ENCODE data around the gene TRRAP.

Gene TRRAP

DNA sequence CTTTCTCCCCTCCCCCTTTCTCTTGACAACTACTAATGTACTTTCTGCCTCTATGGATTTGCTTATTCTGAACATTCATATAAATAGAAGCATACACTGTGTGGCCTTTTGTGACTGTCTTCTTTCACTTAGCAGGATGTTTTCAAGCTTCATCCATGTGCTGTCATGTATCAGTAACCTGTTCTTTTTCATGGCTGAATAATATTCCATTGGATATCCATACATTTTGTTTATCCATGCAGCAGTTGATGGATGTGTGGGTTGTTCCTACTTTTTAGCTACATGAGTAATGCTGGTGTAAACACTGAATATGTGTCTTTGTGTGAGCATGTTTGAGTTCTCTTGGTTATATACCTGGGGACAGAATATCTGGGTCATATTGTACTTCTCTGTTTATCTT lies 107.6 kb downstream of the TRRAP start:
- DNase-seq (ENCODE audit: low spot score) (no peak), FAIRE-seq (no peak)

DNA sequence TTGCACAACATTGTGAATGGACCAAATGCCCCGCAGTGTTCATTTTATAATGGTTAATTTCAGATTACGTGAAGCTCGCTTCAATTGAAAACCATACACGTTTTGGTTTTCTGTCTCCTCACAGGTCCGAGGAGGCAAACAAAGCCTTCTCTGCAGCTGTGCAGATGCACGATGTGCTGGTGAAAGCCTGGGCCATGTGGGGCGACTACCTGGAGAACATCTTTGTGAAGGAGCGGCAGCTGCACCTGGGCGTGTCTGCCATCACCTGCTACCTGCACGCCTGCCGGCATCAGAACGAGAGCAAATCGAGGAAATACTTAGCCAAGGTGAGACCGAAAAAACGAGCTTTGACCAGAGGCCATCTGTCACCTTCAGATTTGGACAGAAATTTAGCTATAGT lies 110.3 kb downstream of the TRRAP start:
- no peak for FAIRE-seq

DNA sequence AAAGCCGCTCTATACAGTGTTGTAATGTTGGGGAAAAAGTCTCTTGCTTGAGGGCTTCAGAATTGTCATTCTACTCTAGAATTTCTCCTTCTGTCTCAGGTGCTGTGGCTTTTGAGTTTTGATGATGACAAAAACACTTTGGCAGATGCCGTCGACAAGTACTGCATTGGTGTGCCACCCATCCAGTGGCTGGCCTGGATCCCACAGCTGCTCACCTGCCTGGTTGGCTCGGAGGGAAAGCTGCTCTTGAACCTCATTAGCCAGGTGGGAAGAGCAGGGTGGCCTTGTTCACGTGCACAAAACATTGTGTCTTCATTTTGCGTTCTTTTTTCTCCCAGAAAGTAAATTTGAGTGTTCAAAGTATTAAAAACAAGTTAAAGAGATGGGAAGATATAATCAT lies 112.0 kb downstream of the TRRAP start:
- no peak for FAIRE-seq

More for the DNA sequence above, 110.3 kb downstream of the TRRAP start:
- DNase-seq (ENCODE audit: low spot score), result no peak

DNA sequence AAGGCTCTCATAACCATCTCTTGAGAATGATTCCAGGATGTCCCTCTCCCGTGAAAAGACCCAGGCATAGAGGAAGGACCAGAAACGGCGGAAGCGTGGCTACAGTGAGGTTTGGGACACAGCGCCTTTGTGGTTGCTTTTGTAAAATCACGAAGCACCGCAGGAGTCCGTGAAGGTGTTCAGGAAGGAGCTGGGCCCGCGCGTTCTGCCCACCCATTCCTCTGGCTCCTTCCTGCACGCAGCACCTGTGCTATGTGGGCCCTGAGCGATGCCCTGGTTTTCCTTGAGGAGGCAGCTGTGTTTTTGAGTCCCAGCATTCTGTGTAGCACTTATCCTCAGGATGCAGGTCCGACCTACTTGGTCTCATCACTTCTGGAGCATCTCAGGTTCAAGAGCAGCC lies 112.8 kb downstream of the TRRAP start:
- FAIRE-seq (no peak), DNase-seq (ENCODE audit: low spot score) (no peak)

More for the DNA sequence above, 112.0 kb downstream of the TRRAP start:
- DNase-seq (ENCODE audit: low spot score), result no peak

DNA sequence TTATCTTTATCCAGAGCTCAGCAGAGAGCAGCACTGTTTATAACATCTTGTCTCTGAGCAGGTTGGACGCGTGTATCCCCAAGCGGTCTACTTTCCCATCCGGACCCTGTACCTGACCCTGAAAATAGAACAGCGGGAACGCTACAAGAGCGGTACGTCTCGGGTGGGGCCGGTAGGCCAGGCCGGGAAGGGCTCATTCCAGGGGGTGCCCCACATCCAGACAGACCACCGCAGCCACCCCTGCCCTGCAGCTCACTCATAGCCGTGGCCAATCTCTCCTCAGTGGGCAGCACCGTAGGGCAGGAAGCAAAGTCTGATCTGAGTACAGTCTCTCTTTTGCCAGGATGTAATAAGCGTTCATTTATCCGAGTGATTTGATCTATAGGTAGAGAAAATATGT lies 113.7 kb downstream of the TRRAP start:
- FAIRE-seq (no peak), DNase-seq (ENCODE audit: low spot score) (no peak)

GRCh38 chr7:98993024-98993897 lies 114.9 kb downstream of the TRRAP start:
- FAIRE-seq (no peak), DNase-seq (ENCODE audit: low spot score) (no peak)

GRCh38 chr7:98994046-98994944 lies 116.0 kb downstream of the TRRAP start:
- no peak for FAIRE-seq

GRCh38 chr7:98995111-98995510 lies 116.8 kb downstream of the TRRAP start:
- no peak for FAIRE-seq
- DNase-seq (ENCODE audit: low spot score), result no peak

More at GRCh38 chr7:98994046-98994944, 116.0 kb downstream of the TRRAP start:
- DNase-seq (ENCODE audit: low spot score), result no peak

GRCh38 chr7:98995523-98996149 lies 117.3 kb downstream of the TRRAP start:
- FAIRE-seq (no peak), DNase-seq (ENCODE audit: low spot score) (no peak)

- DNase-seq (ENCODE audit: low spot score) (no peak), FAIRE-seq (no peak)
Observed at GRCh38 chr7:98996150-98996552, 117.8 kb downstream of the TRRAP start.

DNA sequence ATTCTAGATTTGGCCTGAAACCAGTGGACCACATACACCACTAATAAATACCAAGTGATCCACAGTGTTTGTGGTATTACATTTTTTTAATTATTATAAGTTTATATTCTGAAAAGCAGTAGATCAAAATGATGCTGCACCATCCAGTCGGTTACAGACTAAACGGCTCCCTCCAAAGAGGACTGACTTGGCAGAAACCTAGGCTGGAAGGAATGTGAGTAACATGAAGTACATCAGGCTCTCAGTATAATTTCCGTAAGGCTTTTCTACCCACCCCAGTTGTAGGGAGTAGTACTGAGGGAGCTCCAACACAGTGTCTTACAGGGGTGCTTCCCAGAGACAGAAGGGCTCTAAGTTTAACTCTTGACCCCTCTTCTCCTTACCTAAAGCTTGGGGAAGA lies 119.5 kb downstream of the TRRAP start:
- FAIRE-seq (no peak), DNase-seq (ENCODE audit: low spot score) (no peak)

DNA sequence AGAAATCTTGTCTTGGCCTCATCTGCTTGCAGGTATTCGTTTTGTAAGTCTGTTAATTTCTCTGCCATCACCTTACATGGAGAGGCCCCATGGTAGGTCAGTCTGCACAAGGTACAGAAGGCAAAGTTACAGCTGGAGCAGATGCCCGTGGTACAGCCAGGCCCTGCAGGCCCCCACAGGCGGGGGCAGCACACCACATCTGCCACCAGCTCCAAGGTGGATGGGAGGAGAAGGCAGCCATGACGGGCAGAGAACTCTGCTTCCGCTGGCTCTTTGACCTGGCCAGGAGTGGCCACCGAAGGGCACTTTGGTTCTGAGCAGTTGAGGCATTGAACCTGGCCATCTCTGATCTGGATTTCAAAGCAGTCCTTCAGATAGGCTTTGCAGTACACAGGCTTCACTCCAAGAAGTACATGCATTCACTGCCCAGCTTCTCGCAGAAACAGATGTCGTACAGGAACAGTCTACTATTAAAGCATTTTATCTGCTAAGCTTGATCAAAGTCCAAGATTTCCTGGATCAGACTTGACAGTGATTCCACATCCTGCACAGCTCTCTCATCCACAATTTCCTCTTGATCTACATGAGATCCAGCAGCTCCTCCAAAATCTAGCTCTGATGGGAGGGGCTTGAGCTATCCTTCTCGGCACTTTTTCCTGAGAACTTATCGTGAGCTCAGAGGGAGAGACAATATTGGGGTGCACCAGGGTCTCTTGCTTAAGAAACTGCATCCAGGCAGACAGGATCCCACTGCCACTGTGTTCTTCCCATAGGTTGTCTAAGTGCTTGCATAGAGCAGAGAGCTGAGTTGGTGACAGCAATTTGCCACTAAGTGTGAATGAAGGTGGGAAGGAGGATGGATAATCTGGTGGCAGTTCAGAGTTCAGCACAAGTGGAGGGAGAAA lies 120.7 kb downstream of the TRRAP start:
- DNase-seq (ENCODE audit: low spot score) (no peak), FAIRE-seq (no peak)

- FAIRE-seq (no peak), DNase-seq (ENCODE audit: low spot score) (no peak)
Observed at GRCh38 chr7:99000196-99000903, 122.0 kb downstream of the TRRAP start.

GRCh38 chr7:99000904-99001465 lies 122.7 kb downstream of the TRRAP start:
- DNase-seq (ENCODE audit: low spot score) (peak; percentile 46), FAIRE-seq (no peak)

GRCh38 chr7:99001482-99002147 lies 123.3 kb downstream of the TRRAP start:
- DNase-seq (ENCODE audit: low spot score) (peak; percentile 33), FAIRE-seq (peak; percentile 60)

DNA sequence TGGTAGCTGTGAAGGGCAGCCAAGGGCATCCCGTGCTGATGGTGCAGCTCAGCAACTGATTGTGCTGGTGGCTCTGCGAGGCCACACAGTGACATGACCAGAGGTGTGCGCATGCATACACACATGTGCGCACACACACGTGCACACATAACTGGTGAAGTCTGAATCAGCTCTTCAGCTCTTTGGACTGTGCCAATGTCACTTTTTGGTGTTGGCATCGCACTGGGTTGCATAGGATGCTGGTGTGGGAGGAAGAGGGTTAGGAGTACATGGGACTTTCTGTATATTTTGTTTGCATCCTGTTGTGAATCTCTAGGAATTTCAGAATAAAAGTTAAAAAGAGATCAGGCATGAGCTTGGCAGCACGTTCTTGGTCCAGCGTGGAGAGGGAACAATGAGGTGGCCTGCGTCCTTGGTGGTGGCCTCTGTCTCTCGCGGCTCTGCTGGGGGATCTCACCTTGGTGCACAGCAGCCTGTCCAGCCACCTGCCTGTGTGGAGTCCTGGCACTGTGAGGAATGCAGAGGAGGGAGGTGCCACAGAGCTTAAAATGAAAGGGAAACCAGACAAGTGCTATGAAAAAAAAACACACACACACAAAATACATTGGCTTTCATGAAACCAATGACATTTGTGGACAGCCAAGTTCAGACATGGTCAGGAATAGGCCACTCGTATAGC lies 124.0 kb downstream of the TRRAP start:
- DNase-seq (ENCODE audit: low spot score) (no peak), FAIRE-seq (no peak)

- DNase-seq (ENCODE audit: low spot score) (no peak), FAIRE-seq (no peak)
Observed at GRCh38 chr7:99002827-99003212, 124.5 kb downstream of the TRRAP start.

- FAIRE-seq (no peak), DNase-seq (ENCODE audit: low spot score) (no peak)
Observed at GRCh38 chr7:99003419-99003818, 125.1 kb downstream of the TRRAP start.

- no peak for DNase-seq (ENCODE audit: low spot score)
- FAIRE-seq, result no peak
Observed at GRCh38 chr7:99004216-99004615, 125.9 kb downstream of the TRRAP start.
